Esophagus muscularis mucosa (tissue), 3 donors: Measurements from ENCODE around the gene ARID1B.

Source experiments
- CTCF ChIP-seq, 3 experiments: fragments of 200-600 bp in 2 of 3; fragments of 450-650 bp in 1 of 3; sonication (generic) in 2 of 3; IDR thresholded peaks; one replicate each; pipeline ENCODE4 v1.5.1; 2017 to 2019; ENCODE audit warnings: antibody characterized with exemption in 3 of 3, mild to moderate bottlenecking in 2 of 3, moderate library complexity in 1 of 3
- POLR2A ChIP-seq: fragments of 450-650 bp; IDR thresholded peaks from one replicate; pipeline ENCODE4 v1.6.1; 2017; ENCODE audit warnings: antibody characterized with exemption, moderate library complexity, mild to moderate bottlenecking, low read depth

DNA sequence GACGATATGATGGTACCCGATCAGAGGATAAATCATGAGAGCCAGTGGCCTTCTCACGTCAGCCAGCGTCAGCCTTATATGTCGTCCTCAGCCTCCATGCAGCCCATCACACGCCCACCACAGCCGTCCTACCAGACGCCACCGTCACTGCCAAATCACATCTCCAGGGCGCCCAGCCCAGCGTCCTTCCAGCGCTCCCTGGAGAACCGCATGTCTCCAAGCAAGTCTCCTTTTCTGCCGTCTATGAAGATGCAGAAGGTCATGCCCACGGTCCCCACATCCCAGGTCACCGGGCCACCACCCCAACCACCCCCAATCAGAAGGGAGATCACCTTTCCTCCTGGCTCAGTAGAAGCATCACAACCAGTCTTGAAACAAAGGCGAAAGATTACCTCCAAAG lies 423.9 kb downstream of the ARID1B start:
- no peak for TF ChIP-seq CTCF (IDR thresholded peaks at IDR 0.05)
- TF ChIP-seq POLR2A: no peak
